Stimulated activated CD4-positive, alpha-beta T cell treated with anti-CD3 and anti-CD28 coated beads, Interleukin-1b, Interleukin-23, amount 100 ng/mL, for 48 hours (primary cell): ENCODE data around the gene GTF2E1.

Source experiments
- DNase-seq: peaks from one replicate; pipeline ENCODE4 v3.0.0-alpha.2; 2020

GTF2E1 gene

DNA sequence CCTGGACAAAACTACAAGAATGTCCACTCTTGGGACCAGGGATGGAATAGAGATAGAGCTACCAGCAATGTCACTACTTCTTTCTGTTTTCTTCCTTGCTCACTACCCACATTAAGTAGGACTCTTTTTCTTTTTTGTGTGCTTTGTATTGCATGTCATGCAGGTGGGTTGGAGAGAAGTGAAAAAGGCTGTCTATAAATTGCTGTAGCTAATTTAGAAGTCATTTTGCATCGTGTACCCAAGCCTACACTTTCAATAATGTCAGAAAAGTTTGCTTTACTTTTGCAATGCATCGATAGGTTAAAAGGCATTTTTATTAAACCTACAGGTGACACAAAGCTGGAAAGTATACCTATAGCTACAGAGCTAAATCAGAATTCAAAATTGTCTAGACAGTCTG, 58.9 kb downstream of the GTF2E1 start:
- DNase-seq: no peak

DNA sequence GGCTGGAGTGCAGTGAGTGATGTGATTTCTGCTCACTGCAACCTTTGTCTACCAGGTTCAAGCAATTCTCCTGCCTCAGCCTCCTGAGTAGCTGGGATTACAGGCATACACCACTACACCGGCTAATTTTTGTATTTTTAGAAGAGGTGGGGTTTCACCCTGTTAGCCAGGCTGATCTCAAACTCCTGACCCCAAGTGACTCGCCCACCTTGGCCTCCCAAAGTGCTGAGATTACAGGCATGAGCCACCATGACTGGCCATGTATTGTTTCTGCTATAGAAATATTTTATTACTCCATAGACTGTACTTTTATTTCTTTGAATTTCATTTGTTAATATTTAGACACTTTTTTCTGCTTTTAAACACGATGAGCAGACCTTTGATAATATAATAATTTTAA, 60.4 kb downstream of the GTF2E1 start:
- no peak for DNase-seq

DNA sequence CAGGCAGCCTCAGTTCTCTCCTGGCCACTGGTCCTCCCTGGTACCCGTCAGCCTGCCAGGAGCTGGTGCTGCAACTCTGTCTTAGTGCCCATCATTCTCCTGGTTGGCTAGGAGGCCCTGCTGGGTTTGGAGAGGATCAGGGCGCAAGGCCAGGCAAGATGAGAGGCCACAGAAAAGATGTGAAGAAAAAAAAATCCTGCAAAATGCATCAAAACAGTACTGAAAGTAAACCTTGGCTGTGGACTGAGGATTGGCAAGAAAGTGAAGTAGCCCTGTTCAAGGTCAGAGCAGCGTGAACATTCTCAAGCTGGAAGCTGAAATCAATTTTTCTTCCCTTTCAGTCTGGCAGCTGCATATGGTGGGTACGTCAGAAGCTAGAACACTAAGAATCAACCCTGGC, 74.2 kb downstream of the GTF2E1 start:
- DNase-seq: no peak

DNA sequence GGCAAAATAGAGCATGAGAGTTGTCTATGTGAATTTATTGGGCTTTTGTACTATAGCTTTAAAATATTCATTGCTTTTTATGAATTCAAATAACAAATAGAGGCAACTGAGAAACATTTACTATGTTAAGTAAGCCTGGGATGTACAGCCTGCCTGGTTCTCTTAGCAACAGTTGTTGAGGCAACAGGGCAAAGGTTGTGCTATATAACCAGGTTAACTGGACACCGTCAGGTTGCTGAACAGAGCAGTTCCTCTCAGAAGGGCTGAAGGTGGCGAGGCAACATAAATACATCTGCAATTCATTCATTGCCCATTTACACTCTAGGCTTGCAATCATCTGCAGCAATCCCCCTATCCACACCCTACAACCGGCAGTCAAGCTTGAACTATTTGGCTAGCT, 78.2 kb downstream of the GTF2E1 start:
- DNase-seq: no peak

DNA sequence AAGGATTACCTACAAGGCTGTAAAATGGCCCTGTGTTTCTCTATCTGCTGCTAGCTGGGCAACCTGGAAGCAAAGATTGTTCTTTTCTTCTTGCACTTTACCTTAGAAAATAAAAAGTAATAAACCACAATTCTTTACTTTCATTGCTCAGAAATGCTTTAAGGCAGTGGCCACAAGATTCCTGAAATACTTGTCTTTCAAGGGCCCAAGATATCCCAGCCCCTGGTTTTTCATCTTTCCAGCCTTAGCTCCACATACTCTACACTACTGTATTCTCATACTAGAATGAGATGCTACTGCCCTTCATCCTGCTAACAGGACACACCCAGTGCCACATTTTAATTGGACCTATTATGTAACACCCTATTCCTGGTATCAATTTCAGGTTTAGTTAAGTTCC, 78.9 kb downstream of the GTF2E1 start:
- no peak for DNase-seq

DNA sequence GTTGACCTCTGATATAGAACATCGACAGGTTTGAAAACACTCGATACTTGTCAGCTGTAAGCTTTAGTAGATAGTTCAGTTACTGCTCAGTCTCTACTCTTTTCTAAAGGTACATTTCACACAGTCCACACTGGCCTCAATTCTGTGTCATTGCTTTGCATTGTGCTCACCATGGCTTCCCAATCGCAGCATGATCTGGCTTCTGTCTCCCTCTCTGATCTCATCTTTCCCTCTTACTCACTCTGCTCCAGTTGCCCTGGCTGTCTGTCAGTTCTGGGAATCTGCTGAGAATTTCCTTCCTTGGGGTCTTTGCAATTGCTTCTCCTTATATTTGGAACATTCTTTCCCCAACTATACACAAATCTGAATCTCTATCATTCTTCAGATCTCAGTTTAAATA, 80.6 kb downstream of the GTF2E1 start:
- no peak for DNase-seq

DNA sequence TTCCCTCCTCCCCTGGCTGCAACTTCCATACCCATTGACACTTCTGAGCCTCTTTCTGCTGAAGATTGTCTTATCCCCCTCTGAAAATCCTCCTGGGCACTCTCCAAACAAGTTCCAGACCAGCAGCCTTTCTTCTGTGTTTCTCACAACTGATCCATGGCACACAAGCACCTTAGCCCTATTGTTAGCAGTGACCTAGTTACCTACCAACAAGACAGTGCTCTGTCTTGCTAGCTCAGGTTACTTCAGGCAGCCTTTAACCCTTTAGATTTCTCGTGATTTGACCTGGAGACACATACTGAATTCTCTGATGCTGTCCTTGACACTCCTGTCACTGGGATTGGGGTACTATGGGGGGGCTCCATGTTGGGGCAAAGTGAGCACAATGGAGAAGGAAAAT, 82.1 kb downstream of the GTF2E1 start:
- no peak for DNase-seq

DNA sequence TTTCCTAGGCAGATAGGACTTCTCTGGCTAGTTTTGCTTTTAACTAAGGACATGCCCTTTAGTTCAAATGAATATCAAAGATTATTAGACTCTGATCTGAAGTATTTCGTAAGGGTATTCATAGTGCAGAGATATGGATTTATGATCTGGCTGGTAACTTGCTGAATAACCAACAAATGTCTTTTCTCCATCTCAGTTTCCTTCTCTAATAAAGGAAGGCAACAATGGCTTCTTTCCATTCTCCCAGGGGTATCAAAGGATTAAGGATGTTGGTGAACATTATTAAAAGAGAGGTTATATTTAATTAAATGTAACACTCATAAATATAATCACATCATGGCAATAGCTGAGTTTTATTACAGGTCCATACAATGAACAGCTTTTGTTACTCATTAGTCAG, 86.3 kb downstream of the GTF2E1 start:
- DNase-seq: no peak

DNA sequence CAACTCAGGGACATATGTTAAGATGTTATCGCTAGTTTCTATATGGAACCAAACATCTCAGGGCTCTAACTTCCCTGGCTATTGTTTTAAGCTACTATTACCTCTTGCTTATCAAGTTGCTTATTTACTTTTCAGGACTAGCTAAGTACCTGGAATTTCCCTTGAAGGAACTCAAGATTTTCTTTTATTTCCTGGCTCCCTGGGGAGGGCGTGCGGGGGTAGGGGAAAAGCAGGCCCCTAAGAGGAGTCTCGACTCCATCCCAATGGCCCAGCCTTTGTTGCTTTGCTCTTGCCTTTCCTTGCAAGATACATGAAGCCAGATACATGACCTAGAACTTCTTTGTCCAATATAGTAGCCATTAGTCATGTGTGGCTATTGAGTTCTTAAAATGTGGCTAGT, 88.5 kb downstream of the GTF2E1 start:
- no peak for DNase-seq
